Measurements from ENCODE around the gene APOO.

APOO gene

GRCh38 chrX:23907498-23908218, at the start of gene APOO, which contains the start of gene CXorf58:
Gene APOO, minus strand, starts transcription at chrX:23907938. Its CDS starts 236 bp downstream, at chrX:23907702.
Gene CXorf58, plus strand, starts transcription at chrX:23908006. Its CDS starts 2,297 bp downstream, at chrX:23910303.
- DNase-seq (ENCODE audit: low read depth in 2 of 2) = peak; percentile 78 to 81

- DNase-seq (ENCODE audit: low read depth in 2 of 2) = no peak
These were observed 46.7 kb upstream of the APOO start for GRCh38 chrX:23954396-23954795.

- DNase-seq (ENCODE audit: low read depth in 2 of 2) = no peak
These were observed 46.2 kb upstream of the APOO start for GRCh38 chrX:23953908-23954269.

- peak in 1 of 2 experiments; percentile 2 for DNase-seq (ENCODE audit: low read depth in 2 of 2)
These were observed 45.5 kb upstream of the APOO start for GRCh38 chrX:23952984-23953907.

DNA sequence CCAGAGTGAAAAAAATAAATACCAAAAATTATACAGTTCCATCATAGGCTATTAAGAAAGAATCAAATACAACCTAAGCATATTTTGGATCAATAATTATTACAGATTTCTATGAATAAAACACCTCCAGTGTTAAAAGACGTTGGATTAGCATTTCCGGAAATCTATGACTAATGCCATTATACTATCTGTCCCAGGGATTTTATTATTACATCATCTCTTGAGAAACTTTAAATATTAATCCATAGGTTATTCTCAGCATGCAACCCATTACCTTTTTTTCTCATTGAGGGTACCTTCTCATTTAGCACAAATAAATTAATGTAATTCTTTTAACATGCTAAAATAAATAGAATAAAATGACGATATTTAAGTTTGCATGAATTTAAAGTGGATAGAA, 44.7 kb upstream of the APOO start:
- DNase-seq (ENCODE audit: low read depth in 2 of 2) = no peak

DNA sequence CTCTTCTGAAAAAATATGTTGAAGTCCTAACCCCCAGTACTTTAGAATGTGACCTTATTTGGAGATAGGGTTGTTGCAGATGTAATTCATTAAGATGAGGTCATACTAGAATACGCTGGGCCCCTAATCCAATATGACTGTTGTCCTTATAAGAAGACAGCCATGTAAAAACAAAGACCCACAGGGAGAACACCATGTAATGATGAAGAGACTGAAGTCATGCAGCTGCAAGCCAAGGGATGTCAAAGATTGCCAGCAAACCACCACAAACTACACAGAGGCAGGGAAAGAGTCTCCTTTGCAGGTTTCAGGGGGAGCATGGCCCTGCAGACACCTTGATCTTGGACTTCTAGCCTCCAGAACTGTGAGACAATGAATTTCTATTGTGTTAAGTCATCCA, 37.5 kb upstream of the APOO start:
- no peak for DNase-seq (ENCODE audit: low read depth in 2 of 2)

- DNase-seq (ENCODE audit: low read depth in 2 of 2) = no peak
These were observed 36.5 kb upstream of the APOO start for GRCh38 chrX:23944234-23944633.

DNA sequence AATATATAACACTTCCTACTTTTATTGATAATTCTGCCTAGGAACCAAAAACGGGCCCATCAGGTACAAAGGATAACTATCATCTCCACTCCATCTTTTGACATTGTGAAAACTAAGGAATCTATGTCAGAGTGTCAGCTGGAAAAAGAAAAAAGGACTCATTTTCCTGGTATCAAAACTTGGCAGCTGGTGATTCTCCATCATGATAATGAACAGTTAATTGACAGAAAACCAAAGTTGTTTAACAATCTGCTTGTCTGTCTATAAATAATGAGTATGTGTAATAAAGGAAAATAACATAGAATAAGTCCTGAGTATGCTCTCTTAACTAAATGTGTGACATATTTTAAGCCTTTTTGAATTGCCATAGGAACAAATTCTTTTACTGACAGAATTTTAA, 31.5 kb upstream of the APOO start:
- no peak for DNase-seq (ENCODE audit: low read depth in 2 of 2)

DNA sequence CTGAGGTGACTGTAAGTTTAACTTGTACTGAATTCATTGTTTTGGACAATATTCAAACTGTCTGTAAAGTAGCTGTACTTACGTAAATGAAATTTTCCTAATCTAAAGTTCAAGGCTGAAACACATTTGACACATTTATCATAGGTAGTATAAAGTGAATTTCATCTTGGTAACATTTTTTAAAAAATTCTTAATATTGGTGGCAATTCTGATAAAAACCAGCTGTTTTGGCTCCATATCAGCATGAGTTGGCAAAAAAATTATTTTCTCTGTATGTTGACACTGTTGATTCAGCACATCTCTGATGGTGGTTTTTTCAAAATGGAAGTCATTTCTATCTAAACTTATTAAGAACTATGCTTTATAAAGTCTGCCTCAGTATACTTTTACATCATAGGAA, 31.0 kb upstream of the APOO start:
- DNase-seq (ENCODE audit: low read depth in 2 of 2) = no peak

DNA sequence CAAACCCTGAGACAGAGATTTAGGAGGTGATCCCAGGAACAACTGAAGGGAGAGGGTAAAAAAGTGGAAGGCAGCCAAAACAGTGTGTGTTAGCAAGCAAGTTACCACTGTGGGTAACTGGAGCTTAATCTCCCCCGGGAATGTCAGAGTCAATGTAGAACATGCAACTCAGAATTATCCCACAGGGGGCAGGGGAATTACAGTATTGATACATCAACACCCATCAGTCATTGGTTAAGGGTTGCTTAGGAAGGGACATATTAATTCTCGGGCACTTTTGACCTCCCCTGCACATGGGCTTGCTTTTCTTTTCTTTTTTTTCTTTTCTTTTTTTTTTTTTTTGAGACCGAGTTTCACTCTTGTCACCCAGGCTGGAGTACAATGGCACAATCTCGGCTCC, 29.4 kb upstream of the APOO start:
- DNase-seq (ENCODE audit: low read depth in 2 of 2) = no peak

DNA sequence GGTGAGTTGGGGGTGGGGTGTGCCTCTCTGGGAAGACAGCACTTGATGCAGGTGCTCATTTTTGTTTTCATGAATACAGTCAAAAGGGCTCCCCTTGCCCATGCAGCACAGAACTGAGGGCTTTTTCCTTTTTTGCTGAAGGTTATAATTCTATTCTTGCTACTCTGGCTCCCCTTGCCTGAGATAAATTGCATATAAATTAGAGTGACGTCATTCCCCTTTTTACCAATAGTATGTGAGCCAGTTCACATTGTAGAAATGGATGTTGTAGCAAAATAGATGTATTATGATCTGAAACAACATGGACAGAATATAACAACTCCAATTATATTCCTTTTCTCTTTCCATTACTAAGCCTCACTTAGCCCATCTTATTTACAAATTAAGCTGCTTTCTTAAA, 28.4 kb upstream of the APOO start:
- no peak for DNase-seq (ENCODE audit: low read depth in 2 of 2)

GRCh38 chrX:23935106-23935505, 27.4 kb upstream of the APOO start:
- DNase-seq (ENCODE audit: low read depth in 2 of 2) = no peak

DNA sequence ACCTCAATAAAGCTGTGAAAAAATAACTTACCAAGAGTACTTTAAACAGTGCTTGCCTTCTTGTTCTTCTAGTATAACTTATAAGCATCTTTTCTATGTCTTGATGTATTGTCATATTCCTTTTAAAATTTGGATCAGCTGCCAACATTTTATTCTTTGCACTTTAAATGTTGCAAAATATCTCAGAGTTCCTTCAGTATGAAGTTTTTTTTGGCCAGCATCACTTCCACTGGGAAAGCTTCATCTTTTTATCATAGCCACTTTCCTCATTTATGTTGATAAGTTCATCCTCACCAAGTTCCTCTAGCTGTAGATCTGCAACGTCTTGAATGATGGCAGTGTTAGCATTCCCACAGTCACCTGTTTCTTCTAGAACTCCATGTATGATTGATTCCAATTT, 24.3 kb upstream of the APOO start:
- no peak for DNase-seq (ENCODE audit: low read depth in 2 of 2)

DNA sequence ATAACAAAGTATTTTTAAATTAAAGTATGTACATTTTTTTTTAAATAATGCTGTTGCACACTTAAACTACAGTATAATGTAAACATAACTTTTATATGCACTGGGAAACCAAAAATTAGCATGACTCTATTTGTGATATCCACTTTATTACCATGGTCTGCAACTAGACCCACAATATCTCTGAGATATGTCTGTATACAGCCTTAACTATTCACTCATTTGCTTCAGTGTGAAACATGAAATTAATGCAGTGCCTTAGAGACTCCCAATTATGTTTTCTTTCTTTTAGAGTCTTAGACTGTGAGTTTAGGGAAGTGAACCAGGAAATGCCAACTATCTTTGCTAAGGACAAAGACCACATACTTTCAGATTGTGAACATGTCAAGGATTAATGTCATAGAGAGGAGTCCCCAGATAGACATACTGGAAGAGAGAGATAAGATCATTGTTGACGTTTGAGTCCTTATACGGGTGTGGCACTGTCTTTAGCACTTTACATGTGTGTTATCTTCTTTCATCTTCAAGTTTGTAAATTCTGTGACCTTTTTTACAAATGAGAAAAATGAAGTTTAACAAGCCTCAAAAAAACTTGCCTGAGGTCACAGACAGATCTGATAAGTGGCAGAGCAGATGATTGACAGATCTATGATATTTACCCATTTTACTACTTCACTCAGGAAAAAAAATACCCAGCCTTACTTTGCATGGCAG, 23.3 kb upstream of the APOO start:
- no peak for DNase-seq (ENCODE audit: low read depth in 2 of 2)

DNA sequence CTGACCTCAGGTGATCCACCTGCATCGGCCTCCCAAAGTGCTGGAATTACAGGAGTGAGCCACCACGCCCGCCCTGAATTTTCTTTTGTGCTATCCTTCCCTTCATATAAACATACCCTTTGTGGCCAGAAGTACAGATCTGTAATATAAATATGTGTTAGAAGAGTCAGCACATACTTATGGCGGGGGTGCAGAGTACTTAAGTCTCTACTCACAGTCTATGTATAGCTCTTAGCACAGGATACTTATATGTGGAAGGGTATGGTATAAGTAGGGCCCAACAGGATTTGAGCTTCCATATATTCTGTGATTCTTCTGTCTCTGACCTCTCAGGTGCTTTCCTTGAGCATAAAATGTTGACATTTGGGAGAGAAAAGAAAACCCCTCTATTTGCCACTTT, 18.3 kb upstream of the APOO start:
- DNase-seq (ENCODE audit: low read depth in 2 of 2) = no peak

GRCh38 chrX:23919706-23920320, 12.1 kb upstream of the APOO start:
- no peak for DNase-seq (ENCODE audit: low read depth in 2 of 2)

GRCh38 chrX:23919148-23919547, 11.4 kb upstream of the APOO start:
- DNase-seq (ENCODE audit: low read depth in 2 of 2) = no peak

GRCh38 chrX:23911126-23911835, 3.5 kb upstream of the APOO start:
- DNase-seq (ENCODE audit: low read depth in 2 of 2) = no peak

GRCh38 chrX:23908219-23909004, 674 bp upstream of the APOO start:
- no peak for DNase-seq (ENCODE audit: low read depth in 2 of 2)

- no peak for DNase-seq (ENCODE audit: low read depth in 2 of 2)
These were observed 634 bp downstream of the APOO start for GRCh38 chrX:23907111-23907497.

All from stimulated activated CD4-positive, alpha-beta T cell treated with anti-CD3 and anti-CD28 coated beads, Interleukin-12 subunit alpha, Interleukin-12 subunit beta, amount 100 ng/mL, for 24 hours (primary cell).